HG03521 (cell line): ENCODE measurements around the gene STARD10.
"Not testable (repeated sequence)": the region's sequence is repeated elsewhere in the genome, so short reads cannot be mapped to it uniquely, and the experiment has no call there.

Experiments used
- ATAC-seq: cut with Tn5 transposase; IDR thresholded peaks from one replicate; pipeline ENCODE4 v1.9.1; 2021; ENCODE audit warnings: mild to moderate bottlenecking, moderate library complexity; ENCODE audit not compliant: unreplicated experiment

STARD10 gene

GRCh38 chr11:72808331-72808798, 14.5 kb upstream of the STARD10 start:
- no peak for ATAC-seq

- ATAC-seq = no peak
These were observed 13.9 kb upstream of the STARD10 start for GRCh38 chr11:72807792-72808191.

GRCh38 chr11:72807021-72807693, 13.3 kb upstream of the STARD10 start:
- no peak for ATAC-seq

GRCh38 chr11:72806378-72806777, 12.5 kb upstream of the STARD10 start:
- not testable (repeated sequence) for ATAC-seq

GRCh38 chr11:72805216-72805615, 11.4 kb upstream of the STARD10 start:
- ATAC-seq = no peak

GRCh38 chr11:72802822-72803221, 9.0 kb upstream of the STARD10 start:
- no peak for ATAC-seq

DNA sequence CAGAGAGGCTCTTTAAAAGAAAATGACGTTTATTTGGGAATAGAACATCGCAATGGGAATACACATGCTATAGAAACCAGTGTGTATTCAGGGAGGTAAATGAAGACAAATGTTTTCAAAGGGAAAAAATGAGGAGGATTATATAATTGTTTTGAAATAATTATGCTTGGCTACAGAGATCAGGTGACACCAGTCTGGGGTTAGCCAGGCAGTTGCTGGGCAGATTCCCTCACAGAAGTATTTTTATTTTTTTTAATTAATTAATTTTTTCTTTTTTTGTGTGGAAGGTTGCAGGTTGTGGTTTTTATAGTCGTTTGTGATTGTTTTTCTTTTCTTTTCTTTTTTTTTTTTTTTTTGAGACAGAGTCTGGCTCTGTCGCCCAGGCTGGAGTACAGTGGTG, 5.6 kb upstream of the STARD10 start:
- ATAC-seq = no peak

GRCh38 chr11:72798361-72798760, 4.5 kb upstream of the STARD10 start:
- no peak for ATAC-seq

GRCh38 chr11:72793076-72793424, 797 bp downstream of the STARD10 start:
- ATAC-seq = no peak

- no peak for ATAC-seq
These were observed 1.3 kb downstream of the STARD10 start for GRCh38 chr11:72792437-72793021.

DNA sequence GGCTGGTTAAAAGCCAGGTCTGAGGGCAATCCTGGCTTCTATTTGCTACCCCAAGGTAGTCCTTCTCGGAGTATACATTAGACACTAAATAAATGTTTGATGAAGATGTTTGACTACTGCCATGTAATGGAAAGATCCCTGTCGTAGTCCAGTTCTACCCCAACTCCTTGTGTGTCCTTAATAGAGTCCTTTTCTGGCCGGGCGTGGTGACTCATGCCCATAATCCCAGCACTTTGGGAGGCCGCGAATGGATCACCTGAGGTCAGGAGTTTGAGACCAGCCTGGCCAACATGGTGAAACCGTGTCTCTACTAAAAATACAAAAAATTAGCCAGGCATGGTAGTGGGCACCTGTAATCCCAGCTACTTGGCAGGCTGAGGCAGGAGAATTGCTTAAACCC, 2.6 kb downstream of the STARD10 start:
- not testable (repeated sequence) for ATAC-seq

- ATAC-seq = no peak
These were observed 4.2 kb downstream of the STARD10 start for GRCh38 chr11:72789493-72790131.

GRCh38 chr11:72788241-72788640, 5.6 kb downstream of the STARD10 start:
- ATAC-seq = no peak

GRCh38 chr11:72787216-72788104, 6.4 kb downstream of the STARD10 start:
- ATAC-seq = peak; percentile 75

DNA sequence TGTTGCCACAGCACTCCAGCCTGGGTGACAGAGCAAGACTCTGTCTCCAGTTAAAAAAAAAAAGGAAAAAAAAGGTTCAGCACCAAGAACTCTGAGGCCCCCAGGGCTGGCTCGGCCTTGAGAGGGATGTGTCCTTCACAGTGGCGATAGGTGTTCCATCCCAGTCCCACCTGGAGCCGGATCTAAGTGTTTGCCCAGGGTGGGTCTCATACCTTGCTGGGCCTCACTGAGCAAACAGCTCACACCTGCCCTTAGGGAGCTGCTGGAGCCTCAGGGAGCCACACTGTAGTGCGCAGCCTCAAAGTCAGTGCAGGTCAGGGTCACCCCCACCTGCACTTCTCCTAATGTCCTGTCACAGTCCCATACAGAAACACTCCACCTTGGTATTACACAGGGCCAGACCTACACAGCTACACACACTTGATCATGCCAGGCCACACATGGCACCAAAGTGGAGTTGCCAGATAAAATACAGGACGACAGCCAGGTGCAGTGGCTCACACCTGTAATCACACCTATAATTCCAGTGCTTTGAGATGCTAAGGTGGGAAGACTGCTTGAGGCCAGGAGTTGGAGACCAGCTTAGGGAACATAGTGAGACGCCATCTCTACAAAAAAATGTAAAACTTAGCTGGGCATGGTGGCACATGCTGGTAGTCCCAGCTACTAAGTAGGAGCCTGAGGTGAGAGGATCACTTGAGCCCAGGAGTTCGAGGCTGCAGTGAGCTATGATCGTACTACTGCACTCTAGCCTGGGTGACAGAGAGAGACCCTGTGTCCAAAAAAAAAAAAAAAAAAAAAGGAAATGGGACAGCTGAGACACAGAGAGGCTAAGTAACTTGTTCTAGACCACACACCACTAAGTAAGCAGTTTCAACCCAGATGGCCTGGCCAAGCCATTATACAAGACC, 7.3 kb downstream of the STARD10 start:
- ATAC-seq = no peak

DNA sequence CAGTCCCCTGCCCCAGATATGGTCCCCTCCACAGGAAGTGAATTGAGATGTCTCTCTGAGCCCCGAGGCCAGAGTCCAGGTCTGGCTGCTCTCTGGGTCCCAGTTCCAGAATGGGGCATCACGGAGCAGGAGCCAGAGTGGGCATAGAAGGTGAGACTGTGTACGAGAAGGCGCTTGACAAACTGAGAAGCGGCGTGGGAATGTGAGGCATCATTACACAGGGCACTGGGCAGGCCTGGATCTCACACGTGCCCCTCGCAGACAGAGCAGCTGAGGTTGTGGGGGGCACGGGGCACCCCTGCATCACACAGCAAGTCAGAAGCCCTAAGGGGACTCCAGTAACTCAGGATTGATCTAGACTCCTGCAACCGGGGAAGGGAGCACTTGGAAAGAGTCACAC, 9.2 kb downstream of the STARD10 start:
- ATAC-seq = no peak

GRCh38 chr11:72783144-72783905, 10.5 kb downstream of the STARD10 start:
- no peak for ATAC-seq

GRCh38 chr11:72782081-72782920, 11.5 kb downstream of the STARD10 start:
- ATAC-seq = no peak
